Measurements from ENCODE around the gene PDE2A.

DNA sequence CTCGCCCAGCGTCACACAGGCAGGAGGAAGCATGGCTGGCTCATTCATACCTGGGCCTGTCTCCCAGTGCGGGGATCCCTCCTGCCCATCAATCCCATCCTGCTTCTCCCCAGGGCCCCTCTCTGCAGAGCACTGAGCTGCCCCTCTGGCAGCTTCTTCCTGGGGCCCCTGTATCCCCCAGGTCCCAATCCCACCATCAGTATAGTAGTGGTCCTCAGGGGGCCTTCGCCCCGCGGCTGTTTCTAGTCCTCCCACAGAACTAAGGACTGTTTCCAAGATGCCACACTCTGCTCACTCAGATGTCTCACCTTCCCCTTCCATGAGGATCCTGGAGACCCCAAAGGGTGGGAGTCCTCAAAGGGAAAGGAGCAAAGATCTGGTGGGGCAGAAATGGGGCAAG lies 97.6 kb downstream of the PDE2A start:
- TF ChIP-seq POLR2A (IDR thresholded peaks at IDR 0.05): no peak
- TF ChIP-seq, protein P1, sequence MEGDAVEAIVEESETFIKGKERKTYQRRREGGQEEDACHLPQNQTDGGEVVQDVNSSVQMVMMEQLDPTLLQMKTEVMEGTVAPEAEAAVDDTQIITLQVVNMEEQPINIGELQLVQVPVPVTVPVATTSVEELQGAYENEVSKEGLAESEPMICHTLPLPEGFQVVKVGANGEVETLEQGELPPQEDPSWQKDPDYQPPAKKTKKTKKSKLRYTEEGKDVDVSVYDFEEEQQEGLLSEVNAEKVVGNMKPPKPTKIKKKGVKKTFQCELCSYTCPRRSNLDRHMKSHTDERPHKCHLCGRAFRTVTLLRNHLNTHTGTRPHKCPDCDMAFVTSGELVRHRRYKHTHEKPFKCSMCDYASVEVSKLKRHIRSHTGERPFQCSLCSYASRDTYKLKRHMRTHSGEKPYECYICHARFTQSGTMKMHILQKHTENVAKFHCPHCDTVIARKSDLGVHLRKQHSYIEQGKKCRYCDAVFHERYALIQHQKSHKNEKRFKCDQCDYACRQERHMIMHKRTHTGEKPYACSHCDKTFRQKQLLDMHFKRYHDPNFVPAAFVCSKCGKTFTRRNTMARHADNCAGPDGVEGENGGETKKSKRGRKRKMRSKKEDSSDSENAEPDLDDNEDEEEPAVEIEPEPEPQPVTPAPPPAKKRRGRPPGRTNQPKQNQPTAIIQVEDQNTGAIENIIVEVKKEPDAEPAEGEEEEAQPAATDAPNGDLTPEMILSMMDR (IDR thresholded peaks at IDR 0.05): no peak
